ENCODE measurements around the gene BCKDHB.

GRCh38 chr6:80335121-80335531, 228.7 kb downstream of the BCKDHB start:
- TF ChIP-seq CTCF (IDR thresholded peaks at IDR 0.05) (no peak), POLR2AphosphoS5 (IDR thresholded peaks at IDR 0.05) (no peak), POLR2A (IDR thresholded peaks at IDR 0.05) (no peak)

Data from prostate gland (tissue), 2 donors.